GM19455 (cell line): ENCODE data around the gene DYRK1A.
"Not testable (repeated sequence)": the region's sequence is repeated elsewhere in the genome, so short reads cannot be mapped to it uniquely, and the experiment has no call there.

ENCODE experiments used
- ATAC-seq: cut with Tn5 transposase; IDR thresholded peaks from one replicate; pipeline ENCODE4 v1.9.1; 2021; ENCODE audit not compliant: unreplicated experiment

Gene DYRK1A

DNA sequence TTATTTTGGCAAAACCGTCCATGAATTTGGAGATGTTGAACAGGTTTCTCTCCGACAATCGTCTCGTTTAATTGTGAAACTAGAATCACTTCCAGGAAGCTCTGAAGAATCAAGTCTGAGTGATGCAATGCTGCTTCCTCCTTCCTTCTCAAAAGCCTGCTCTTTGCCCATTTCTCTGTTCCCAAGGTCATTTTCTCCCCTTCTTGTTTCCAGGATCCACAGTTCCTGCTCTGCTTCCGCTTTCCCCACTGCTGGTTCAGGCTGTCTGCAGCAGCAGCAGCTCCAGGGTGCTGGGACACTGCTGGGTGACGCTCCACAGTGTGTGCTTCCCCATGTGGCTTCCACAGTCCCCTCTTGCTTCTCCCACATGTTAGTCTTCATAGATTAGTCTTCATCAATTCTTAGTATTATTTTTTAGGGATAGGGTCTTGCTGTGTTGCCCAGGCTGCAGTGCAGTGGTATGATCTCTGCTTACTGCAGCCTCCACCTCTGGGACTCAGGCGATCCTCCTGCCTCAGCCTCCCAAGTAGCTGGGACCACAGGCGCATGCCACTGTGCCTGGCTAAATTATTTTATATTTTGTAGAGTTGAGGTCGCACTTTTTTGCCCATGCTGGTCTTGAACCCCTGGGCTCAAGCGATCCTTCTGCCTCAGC lies 156.2 kb downstream of the DYRK1A start:
- no peak for ATAC-seq

DNA sequence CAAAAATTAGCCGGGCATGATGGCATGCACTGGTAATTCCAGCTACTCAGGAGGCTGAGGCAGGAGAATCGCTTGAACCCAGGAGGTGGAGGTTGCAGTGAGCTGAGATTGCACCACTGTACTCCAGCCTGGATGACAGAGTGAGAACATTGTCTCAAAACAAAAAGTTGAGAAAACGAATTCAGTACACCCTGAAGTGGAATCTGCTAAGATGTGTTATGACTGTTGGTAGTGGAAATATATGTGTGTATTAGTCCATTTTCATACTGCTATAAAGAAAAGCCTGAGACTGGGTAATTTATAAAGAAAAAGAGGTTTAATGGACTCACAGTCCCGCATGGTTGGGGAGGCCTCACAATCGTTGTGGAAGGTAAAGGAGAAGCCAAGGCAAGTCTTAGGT lies 158.4 kb downstream of the DYRK1A start:
- ATAC-seq: not testable (repeated sequence)

DNA sequence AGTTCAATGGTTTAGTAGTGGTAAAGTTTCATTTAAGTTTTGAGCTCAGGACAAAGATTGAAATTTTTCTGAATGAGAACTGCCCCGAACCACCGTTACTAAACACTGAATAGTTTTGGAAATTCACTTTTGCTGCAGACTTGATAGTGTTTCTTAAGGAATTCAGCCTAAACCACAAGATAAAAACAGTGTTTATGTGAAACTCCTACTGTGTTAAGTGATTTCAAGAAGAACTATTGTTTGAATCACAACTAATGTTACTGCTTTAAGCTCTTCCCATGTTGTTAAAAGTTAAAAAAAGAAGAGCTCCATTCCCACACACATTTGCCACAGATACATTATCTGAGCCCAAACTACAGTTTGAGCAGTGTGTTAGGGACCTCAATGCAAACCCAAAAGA lies 159.2 kb downstream of the DYRK1A start:
- no peak for ATAC-seq

- ATAC-seq: no peak
Measured at GRCh38 chr21:37527103-37527502, 160.5 kb downstream of the DYRK1A start.

DNA sequence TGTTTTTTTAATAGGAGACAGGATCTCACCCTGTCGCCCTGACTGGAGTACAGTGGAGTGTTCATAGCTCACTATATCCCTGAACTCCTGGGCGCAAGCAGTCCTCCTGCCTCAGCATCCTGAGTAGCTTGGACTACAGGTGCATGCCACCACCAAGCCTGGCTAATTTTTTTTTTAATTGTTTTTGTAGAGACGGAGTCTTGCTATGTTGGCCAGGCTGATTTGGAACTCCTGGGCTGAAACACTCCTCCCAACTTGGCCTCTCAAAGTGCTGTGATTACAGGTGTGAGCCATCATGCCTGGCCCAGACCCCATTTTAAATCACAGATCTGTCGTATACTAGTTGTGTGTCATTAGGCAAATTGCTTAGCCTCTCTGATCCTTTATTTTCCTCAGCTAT lies 161.1 kb downstream of the DYRK1A start:
- ATAC-seq: no peak

GRCh38 chr21:37528150-37528937 lies 161.8 kb downstream of the DYRK1A start:
- ATAC-seq: no peak

GRCh38 chr21:37529649-37530048 lies 163.1 kb downstream of the DYRK1A start:
- no peak for ATAC-seq

DNA sequence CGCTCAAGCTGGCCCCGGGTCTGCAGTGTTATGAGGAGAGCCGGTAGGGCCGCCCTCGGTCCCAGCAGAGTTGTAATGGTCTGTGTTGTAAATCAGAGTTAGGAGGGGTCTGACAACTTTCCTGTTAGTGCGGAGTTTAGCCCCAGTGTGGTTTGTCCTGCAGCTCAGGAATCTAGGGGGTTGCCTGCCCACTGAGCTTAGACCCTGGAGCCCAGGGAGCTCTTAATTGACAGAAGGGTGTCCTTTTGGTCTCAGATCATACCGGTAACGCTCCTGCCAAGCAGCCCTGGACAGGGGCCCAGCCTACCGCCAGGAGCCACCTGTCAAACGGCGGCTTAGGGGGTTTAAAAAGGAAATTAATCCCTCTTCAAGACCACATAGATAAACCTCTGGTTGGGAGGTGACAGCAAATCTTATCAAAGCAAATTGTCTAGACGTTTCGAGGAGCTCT lies 164.4 kb downstream of the DYRK1A start:
- ATAC-seq: no peak

DNA sequence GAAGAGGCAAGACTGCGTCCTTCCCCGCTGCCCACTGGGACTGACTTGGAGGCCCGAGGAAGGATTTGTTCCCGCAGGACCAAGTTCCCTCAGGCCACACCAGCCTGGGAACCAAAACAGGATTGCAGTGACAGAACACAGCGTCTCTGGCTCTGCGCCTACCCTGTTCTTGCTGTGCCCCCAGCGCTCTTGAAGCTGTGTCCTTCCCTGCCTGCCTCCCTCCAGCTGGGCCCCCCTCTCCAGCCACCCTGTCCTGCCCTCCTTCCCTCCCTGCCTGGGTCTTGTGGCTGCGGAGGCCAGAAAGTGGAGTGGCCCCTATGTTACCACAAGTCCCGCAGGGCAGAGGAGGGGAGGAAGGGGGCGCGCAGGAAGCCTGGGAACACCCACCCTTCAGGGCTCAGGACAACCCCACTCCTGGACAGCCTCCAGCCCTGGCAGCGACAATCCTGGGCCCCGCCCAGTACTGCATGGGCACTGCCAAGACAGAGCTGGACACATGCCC lies 164.9 kb downstream of the DYRK1A start:
- no peak for ATAC-seq

- ATAC-seq: peak; percentile 71
Measured at GRCh38 chr21:37532868-37533780, 166.6 kb downstream of the DYRK1A start.

DNA sequence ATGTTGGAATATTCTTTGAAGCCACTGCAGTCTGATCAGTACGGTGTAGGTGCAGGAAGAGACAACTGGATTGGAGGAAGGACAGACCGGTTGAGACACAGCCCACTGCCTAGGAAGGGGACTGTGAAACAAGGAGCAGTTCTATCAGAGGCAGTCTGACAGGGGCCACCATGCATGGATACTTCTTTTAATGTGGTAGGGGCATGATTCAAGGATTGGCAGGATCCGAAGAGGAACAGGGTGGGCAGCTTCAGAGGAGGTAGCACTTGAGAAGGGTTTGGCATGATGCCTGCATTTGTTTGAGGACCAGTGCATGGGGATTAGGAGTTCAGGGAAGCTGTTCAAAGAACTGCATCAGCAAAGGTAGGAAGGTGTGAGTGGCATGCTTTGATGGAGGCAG lies 167.9 kb downstream of the DYRK1A start:
- ATAC-seq: no peak

- ATAC-seq: no peak
Measured at GRCh38 chr21:37535130-37535529, 168.6 kb downstream of the DYRK1A start.

GRCh38 chr21:37535672-37536071 lies 169.1 kb downstream of the DYRK1A start:
- ATAC-seq: no peak

- ATAC-seq: no peak
Measured at GRCh38 chr21:37536616-37537278, 170.2 kb downstream of the DYRK1A start.

- ATAC-seq: no peak
Measured at GRCh38 chr21:37537391-37537996, 170.9 kb downstream of the DYRK1A start.

DNA sequence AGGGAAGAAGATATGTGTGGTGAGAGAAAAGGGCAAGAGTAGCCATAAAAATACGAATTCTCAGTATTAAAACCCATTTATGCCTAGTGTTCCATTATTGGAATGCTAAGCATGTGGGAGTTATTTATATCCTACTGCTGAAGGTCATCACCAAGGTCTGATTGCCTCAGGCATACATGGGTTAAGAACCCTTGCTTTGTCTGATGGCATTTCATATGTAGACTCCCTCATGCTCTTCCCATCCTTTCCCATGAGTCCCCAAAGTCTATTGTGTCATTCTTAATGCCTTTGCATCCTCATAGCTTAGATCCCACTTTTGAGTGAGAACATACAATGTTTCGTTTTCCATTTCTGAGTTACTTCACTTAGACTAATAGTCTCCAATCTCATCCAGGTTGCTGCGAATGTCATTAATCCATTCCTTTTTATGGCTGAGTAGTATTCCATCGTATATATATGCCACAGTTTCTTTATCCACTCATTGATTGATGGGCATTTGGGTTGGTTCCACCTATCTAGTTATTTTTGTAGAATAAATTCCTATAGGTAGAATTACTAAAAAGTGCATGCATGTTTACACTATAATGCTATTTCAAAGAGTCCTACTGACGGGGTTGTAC lies 172.5 kb downstream of the DYRK1A start:
- no peak for ATAC-seq

- ATAC-seq: not testable (repeated sequence)
Measured at GRCh38 chr21:37541128-37541527, 174.6 kb downstream of the DYRK1A start.

DNA sequence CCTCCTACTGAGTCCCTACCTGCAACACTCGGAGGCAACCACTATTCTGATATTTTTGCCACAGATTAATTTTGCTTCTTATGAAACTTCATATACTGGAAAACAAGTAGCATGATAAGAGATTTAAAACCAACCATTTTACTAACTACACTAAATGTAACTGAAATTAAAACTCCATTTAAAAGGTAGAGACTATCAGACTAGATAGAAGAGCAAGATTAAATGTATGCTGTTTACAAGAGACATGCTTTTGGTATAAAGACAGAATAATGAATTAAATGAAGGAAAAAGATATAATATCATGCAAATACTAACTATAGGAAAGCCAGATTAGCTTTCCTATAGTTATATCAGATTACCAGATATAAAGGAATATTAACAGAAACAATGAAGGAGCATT lies 175.9 kb downstream of the DYRK1A start:
- ATAC-seq: no peak

DNA sequence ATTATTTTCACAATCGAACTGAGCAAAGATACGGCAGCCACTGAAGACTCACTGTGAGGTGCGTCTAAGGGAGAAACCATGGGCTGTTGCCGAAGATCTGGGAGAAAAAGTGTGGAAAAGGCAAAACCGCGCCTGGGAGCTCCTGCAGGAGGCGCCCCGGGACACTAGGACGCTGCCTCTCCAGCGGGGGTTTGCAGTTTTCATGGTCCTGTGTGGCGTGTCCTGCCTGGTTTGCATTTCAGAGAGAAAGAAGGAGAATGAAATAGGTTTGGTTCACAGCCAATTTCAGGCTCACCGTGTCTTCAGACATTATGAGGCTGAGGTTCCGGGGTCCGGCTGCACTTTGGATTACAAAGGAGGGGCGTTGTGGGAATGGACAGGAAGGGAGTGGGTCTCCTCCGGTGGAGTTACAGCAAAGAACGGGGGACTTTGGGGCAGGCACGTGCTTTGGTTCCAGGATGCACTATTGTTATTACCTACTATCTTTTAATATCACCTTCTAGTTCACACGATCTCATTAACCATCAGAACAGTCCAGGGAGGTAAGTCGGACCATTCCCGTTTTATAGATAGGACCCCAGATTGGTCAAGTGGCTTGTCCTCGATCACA lies 179.8 kb downstream of the DYRK1A start:
- no peak for ATAC-seq
